Sigmoid colon (tissue), 7 donors: Measurements from ENCODE around the gene ERO1A. TPM values are rescaled to one million over a fixed set of nuclear protein-coding genes. Genes with fewer than 3 reads are reported as not detected.

Experiments used
- DNase-seq: peaks from one replicate; pipeline ENCODE4 v3.0.0-alpha.2; 2019
- H3K27ac ChIP-seq, 4 donors: fragments of 200-600 bp; sonication (generic); one replicate each; pipeline ENCODE4 v1.5.1; 2016 to 2019; ENCODE audit warnings: mild to moderate bottlenecking in 1 of 4
- H3K27me3 ChIP-seq, 3 donors: fragments of 200-600 bp; sonication (generic); one replicate each; pipeline ENCODE4 v1.5.1; 2019; ENCODE audit warnings: mild to moderate bottlenecking in 1 of 3
- H3K36me3 ChIP-seq, 4 donors: fragments of 200-600 bp; sonication (generic); one replicate each; pipeline ENCODE4 v1.5.1; 2016 to 2019
- H3K4me1 ChIP-seq, 4 donors: fragments of 200-600 bp; sonication (generic); one replicate each; pipeline ENCODE4 v1.5.1; 2017 to 2019
- H3K4me3 ChIP-seq, 4 donors: fragments of 200-600 bp; sonication (generic); one replicate each; pipeline ENCODE4 v1.5.1; 2017 to 2019; ENCODE audit warnings: mild to moderate bottlenecking in 2 of 4, moderate library complexity in 1 of 4
- H3K9me3 ChIP-seq, 4 donors: fragments of 200-600 bp in 3 of 4; sonication (generic) in 3 of 4; one replicate each; pipeline versions ENCODE4 v1.5.1 to v1.6.1; 2013 to 2019
- EP300 ChIP-seq, 4 donors: sonication (generic); formaldehyde crosslinking; IDR thresholded peaks; one replicate each; pipeline ENCODE4 v1.6.1; 2017; ENCODE audit warnings: antibody characterized with exemption in 4 of 4
- POLR2A ChIP-seq, 2 donors: fragments of 450-650 bp; IDR thresholded peaks; one replicate each; pipeline ENCODE4 v1.6.1; 2016; ENCODE audit warnings: antibody characterized with exemption in 2 of 2, mild to moderate bottlenecking in 2 of 2, moderate library complexity in 2 of 2
- POLR2AphosphoS5 ChIP-seq, 4 donors: sonication (generic); formaldehyde crosslinking; IDR thresholded peaks; one replicate each; pipeline ENCODE4 v1.6.1; 2017; ENCODE audit warnings: antibody characterized with exemption in 4 of 4
- WGBS, 2 donors: extraction: QIAGEN DNeasy Blood & Tissue Kit; methylation state at CpG; one replicate each; pipeline ENCODE4 v1.1.7; 2013; 5-methylcytosine and 5-hydroxymethylcytosine counted together
- intact Hi-C: fragments of 100-400 bp; cut with DNase I; formaldehyde crosslinking; loops from one replicate; pipeline ENCODE4 v1.15.1; 2023
- polyA plus RNA-seq, 3 donors: library from polyadenylated mRNA; stranded (reverse); fragments of 200-250 nt; gene quantifications; one replicate each; pipeline ENCODE4 v1.2.3, GENCODE V29; 2013
- total RNA-seq, 4 donors: library from RNA; depleted of rRNA; stranded (reverse); fragments of >200 nt; gene quantifications; one replicate each; pipeline ENCODE4 v1.1.0, GENCODE V29; 2016
- TF ChIP-seq, protein P1 (sequence below), 4 experiments: fragments of 450-650 bp in 3 of 4; fragments of 200-600 bp in 1 of 4; IDR thresholded peaks; one replicate each; pipeline ENCODE4 v1.5.1; 2016 to 2019; ENCODE audit warnings: antibody characterized with exemption in 4 of 4, mild to moderate bottlenecking in 3 of 4, moderate library complexity in 2 of 4
- donor health status: healthy with polysubstance abuse.
- donor health status: Bipolar disorder and iron deficiency.
- donor health status: healthy.

ERO1A gene, protein sequence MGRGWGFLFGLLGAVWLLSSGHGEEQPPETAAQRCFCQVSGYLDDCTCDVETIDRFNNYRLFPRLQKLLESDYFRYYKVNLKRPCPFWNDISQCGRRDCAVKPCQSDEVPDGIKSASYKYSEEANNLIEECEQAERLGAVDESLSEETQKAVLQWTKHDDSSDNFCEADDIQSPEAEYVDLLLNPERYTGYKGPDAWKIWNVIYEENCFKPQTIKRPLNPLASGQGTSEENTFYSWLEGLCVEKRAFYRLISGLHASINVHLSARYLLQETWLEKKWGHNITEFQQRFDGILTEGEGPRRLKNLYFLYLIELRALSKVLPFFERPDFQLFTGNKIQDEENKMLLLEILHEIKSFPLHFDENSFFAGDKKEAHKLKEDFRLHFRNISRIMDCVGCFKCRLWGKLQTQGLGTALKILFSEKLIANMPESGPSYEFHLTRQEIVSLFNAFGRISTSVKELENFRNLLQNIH
- total RNA-seq (10 to 100 TPM; 24.3 to 27.4 (median 27.2) TPM), polyA plus RNA-seq (10 to 100 TPM in 1 of 3 donors, 1 to 10 TPM in 2; 3.0 to 30.9 (median 7.6) TPM)

DNA sequence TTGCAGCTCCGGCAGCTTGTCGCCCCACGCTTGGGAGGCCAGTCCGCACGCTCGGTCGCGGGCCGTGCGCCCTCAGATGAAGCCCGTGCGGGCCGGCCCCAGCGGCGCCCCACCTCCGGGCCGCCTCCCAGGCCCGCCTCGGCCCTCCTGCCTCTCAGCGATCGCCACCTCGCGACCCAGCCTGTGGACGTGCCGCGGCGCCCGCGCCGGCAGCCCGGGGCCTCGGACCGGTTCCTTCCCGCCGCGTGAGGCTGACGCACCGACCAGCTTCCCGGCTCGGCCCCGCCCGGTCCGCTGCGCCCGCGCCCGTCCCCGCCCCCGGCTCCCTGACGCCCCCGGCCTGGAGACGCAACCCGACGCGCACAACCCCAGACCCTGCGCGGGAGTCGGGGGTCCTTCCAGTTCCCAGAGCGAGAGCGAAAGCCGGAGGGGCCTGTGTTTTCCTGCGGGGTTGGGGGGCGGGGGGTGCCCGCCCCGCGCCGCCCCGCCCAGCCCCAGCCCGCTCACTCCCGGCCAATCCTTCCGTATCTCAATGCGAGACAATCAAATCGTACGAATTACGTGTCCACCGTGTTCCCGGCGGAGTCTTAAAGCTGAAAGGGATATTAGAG, at the start of gene ERO1A:
Gene ERO1A (minus strand): TSS at position 78 of the 611 bp plus-strand sequence. CDS start 77 bp downstream, at position 1.
- DNase-seq, result peak; percentile 91
- peak within 1 kb of the TSS; percentile 91 to 98 (median 95) for H3K27ac ChIP-seq
- intact Hi-C loops, result loop anchor here (5.0 kb wide), 1 partner anchor 143 kb away; the partner anchor contains the start of genes GPR137C and TXNDC16
- no peaks in the 10 kb centered on the region for H3K36me3 ChIP-seq
- 1% methylated on average over 78 of the region's 78 CpGs for WGBS, 2 donors
- TF ChIP-seq, protein P1, sequence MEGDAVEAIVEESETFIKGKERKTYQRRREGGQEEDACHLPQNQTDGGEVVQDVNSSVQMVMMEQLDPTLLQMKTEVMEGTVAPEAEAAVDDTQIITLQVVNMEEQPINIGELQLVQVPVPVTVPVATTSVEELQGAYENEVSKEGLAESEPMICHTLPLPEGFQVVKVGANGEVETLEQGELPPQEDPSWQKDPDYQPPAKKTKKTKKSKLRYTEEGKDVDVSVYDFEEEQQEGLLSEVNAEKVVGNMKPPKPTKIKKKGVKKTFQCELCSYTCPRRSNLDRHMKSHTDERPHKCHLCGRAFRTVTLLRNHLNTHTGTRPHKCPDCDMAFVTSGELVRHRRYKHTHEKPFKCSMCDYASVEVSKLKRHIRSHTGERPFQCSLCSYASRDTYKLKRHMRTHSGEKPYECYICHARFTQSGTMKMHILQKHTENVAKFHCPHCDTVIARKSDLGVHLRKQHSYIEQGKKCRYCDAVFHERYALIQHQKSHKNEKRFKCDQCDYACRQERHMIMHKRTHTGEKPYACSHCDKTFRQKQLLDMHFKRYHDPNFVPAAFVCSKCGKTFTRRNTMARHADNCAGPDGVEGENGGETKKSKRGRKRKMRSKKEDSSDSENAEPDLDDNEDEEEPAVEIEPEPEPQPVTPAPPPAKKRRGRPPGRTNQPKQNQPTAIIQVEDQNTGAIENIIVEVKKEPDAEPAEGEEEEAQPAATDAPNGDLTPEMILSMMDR (IDR thresholded peaks at IDR 0.05), result no peak
- TF ChIP-seq EP300 (IDR thresholded peaks at IDR 0.05), result no peak
- peak in 3 of 4 donors; percentile 14 to 63 (median 59) for TF ChIP-seq POLR2AphosphoS5 (IDR thresholded peaks at IDR 0.05)
- H3K4me3 ChIP-seq, result peak within 1 kb of the TSS; percentile 57 to 86 (median 72)
- no peaks in the 10 kb centered on the region for H3K9me3 ChIP-seq
- no peaks in the 10 kb centered on the region for H3K27me3 ChIP-seq
- H3K4me1 ChIP-seq, result peaks cover 0 to 26% (median 8%) of the 10 kb centered on the region in 4 donors

DNA sequence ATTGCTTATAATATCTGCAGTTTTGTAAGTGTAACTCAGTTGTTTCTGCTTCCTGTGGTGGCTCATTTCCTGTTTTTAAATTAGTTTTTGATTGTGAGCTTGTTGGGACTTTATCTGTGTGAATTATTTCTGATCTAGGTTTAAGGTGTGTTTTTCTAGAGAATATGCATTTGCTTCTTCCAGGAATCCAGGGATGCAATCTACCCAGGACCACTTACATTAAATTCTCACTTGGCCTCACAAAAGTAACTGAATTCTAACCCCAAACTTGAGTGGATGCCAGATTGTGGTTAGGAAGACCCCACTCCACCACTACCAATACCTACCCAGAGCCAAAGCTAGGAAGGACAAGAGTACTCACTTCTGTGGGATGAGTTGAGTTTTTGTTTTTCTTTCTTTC, 46.5 kb upstream of the ERO1A start:
- H3K27ac ChIP-seq, result peak overlapping the region in 1 of 4 donors; percentile 29
- TF ChIP-seq POLR2AphosphoS5 (IDR thresholded peaks at IDR 0.05) (no peak), POLR2A (IDR thresholded peaks at IDR 0.05) (no peak), EP300 (IDR thresholded peaks at IDR 0.05) (no peak)
- TF ChIP-seq, protein P1 (IDR thresholded peaks at IDR 0.05), result no peak
- peaks cover 0 to 11% (median 0%) of the 10 kb centered on the region in 4 donors for H3K36me3 ChIP-seq
- no peaks in the 10 kb centered on the region for H3K27me3 ChIP-seq
- no peak for DNase-seq
- intact Hi-C loops, result no loop called here
- H3K4me1 ChIP-seq, result no peaks in the 10 kb centered on the region
- no peaks in the 10 kb centered on the region for H3K9me3 ChIP-seq
- no peak overlapping the region for H3K4me3 ChIP-seq

DNA sequence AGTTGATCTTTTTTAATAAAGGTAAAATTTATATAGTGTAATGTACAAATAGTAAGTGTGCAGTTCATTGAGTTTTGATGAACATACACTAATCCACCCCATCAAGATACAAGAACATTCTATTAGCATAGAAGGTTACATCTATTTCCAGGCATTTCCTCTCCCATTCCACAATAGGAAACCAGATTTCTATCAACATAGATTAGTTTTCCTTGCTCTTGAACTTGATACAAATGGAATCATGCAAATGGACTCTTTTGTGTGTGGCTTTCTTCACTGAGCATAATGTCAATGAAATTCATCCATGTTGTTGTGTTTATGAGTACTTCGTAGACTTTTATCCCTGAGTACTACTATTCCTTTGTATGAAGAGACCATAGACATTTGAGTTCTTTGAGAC, 45.4 kb upstream of the ERO1A start:
- peaks cover 0 to 5% (median 0%) of the 10 kb centered on the region in 4 donors for H3K36me3 ChIP-seq
- H3K4me3 ChIP-seq, result no peak overlapping the region
- H3K9me3 ChIP-seq, result no peaks in the 10 kb centered on the region
- no peaks in the 10 kb centered on the region for H3K4me1 ChIP-seq
- no peak overlapping the region for H3K27ac ChIP-seq
- 91 to 97% methylated on average over 1 of the region's 1 CpG for WGBS, 2 donors
- TF ChIP-seq, protein P1 (IDR thresholded peaks at IDR 0.05), result no peak
- TF ChIP-seq EP300 (IDR thresholded peaks at IDR 0.05) (no peak), POLR2AphosphoS5 (IDR thresholded peaks at IDR 0.05) (no peak), POLR2A (IDR thresholded peaks at IDR 0.05) (no peak)
- no peak for DNase-seq
- intact Hi-C loops, result no loop called here
- H3K27me3 ChIP-seq, result no peaks in the 10 kb centered on the region

DNA sequence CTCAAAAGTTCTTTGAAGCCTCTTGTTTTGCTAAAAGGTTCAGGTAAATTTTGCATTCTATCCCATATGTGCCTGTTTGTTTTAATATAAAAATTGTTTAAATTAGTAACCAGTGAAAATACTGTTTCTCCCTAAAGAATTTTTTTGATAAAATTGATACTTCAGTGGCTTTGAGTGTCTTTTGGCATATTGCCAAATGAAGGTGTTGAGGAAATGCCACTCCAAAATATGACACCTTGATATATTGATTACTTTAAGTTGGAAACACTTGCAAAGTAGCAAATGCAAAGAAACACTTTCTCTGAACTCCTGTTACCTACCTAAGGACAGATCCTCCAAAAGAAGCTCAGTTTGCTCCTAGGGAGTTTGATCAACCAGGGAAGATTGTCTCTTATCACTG, 43.1 kb upstream of the ERO1A start:
- no peaks in the 10 kb centered on the region for H3K4me1 ChIP-seq
- no peaks in the 10 kb centered on the region for H3K36me3 ChIP-seq
- TF ChIP-seq POLR2AphosphoS5 (IDR thresholded peaks at IDR 0.05) (no peak), POLR2A (IDR thresholded peaks at IDR 0.05) (no peak), EP300 (IDR thresholded peaks at IDR 0.05) (no peak)
- TF ChIP-seq, protein P1 (IDR thresholded peaks at IDR 0.05), result no peak
- no peak for DNase-seq
- no peak overlapping the region for H3K27ac ChIP-seq
- intact Hi-C loops, result no loop called here
- H3K27me3 ChIP-seq, result no peaks in the 10 kb centered on the region
- no peaks in the 10 kb centered on the region for H3K9me3 ChIP-seq
- H3K4me3 ChIP-seq, result no peak overlapping the region
